GM10266 (cell line): ENCODE measurements around the gene INPP5J.

Experiments
- DNase-seq: peaks from one replicate; pipeline ENCODE4 v3.0.0; 2012; ENCODE audit errors: extremely low spot score
- CTCF ChIP-seq: IDR thresholded peaks from 2 replicates; pipeline ENCODE4 v1.5.1; 2012; ENCODE audit warnings: mild to moderate bottlenecking, low read depth; ENCODE audit not compliant: control insufficient read depth, insufficient read depth; ENCODE audit errors: missing control alignments

Gene INPP5J

GRCh38 chr22:31124811-31125465, 2.2 kb downstream of the INPP5J start:
- no peak for DNase-seq
- TF ChIP-seq CTCF: no peak

GRCh38 chr22:31125521-31126117, 2.9 kb downstream of the INPP5J start:
- no peak for TF ChIP-seq CTCF
- no peak for DNase-seq

- DNase-seq: no peak
Observed at GRCh38 chr22:31126128-31126868, 3.5 kb downstream of the INPP5J start.

GRCh38 chr22:31126869-31127175, 4.1 kb downstream of the INPP5J start:
- no peak for TF ChIP-seq CTCF
- DNase-seq: no peak

More at GRCh38 chr22:31126128-31126868, 3.5 kb downstream of the INPP5J start:
- TF ChIP-seq CTCF: no peak

- DNase-seq: no peak
- no peak for TF ChIP-seq CTCF
Observed at GRCh38 chr22:31127181-31127772, 4.5 kb downstream of the INPP5J start.

GRCh38 chr22:31128156-31128555, 5.4 kb downstream of the INPP5J start:
- no peak for DNase-seq
- no peak for TF ChIP-seq CTCF
